Calu3 (cell line): ENCODE results near the gene LZTS3. TPM values are rescaled to one million over a fixed set of nuclear protein-coding genes. Genes with fewer than 3 reads are reported as not detected.
A peak's percentile ranks its signal among the peaks of the same experiment; 100 is the strongest.

Source experiments
- BruUV-seq: library from RNA; stranded (reverse); fragments of 400-500 nt; replicated peaks from 2 replicates; lab custom pipeline; 2021; lab: Mats Ljungman, UMichigan
- CTCF ChIA-PET: fragments of 300-600 bp; sonication (Branson Sonifier 250); formaldehyde crosslinking; loops from one replicate; lab custom pipeline; 2022; ENCODE audit warnings: antibody characterized with exemption; lab: Charles Lee
- DNase-seq: peaks from one replicate; pipeline ENCODE4 v3.0.0; 2022
- H3K27ac Mint-ChIP-seq: one replicate; pipeline ENCODE4 v1.8.0; 2022; ENCODE audit warnings: mixed read lengths; ENCODE audit not compliant: unreplicated experiment
- H3K27me3 Mint-ChIP-seq: one replicate; pipeline ENCODE4 v1.8.0; 2022; ENCODE audit warnings: mixed read lengths; ENCODE audit not compliant: unreplicated experiment
- H3K36me3 Mint-ChIP-seq: one replicate; pipeline ENCODE4 v1.8.0; 2022; ENCODE audit warnings: mild to moderate bottlenecking, moderate library complexity, mixed read lengths; ENCODE audit not compliant: insufficient read depth, unreplicated experiment
- H3K4me1 Mint-ChIP-seq: one replicate; pipeline ENCODE4 v1.8.0; 2022; ENCODE audit warnings: mild to moderate bottlenecking, low read depth, mixed read lengths; ENCODE audit not compliant: unreplicated experiment
- H3K4me3 Mint-ChIP-seq: one replicate; pipeline ENCODE4 v1.8.0; 2022; ENCODE audit warnings: mild to moderate bottlenecking, low read depth, moderate library complexity, mixed read lengths; ENCODE audit not compliant: unreplicated experiment
- H3K9me3 Mint-ChIP-seq: one replicate; pipeline ENCODE4 v1.8.0; 2022; ENCODE audit warnings: low read depth, mixed read lengths; ENCODE audit not compliant: unreplicated experiment
- CTCF ChIP-seq: fragments of 200-600 bp; IDR thresholded peaks from one replicate; pipeline ENCODE4 v1.8.0; 2022; ENCODE audit warnings: antibody characterized with exemption; ENCODE audit not compliant: unreplicated experiment
- intact Hi-C: fragments of 100-400 bp; cut with micrococcal nuclease; formaldehyde crosslinking; loops from one replicate; pipeline ENCODE4 v1.10.0; 2022; ENCODE audit not compliant: unreplicated experiment
- total RNA-seq: library from RNA; stranded (reverse); gene quantifications from 2 replicates; pipeline ENCODE4 v1.2.3, GENCODE V29; 2022

LZTS3 gene
- total RNA-seq, 1 experiment from 2014 or later = 10.4 TPM

- H3K4me1 Mint-ChIP-seq = no peaks in the 10 kb centered on the region
- H3K9me3 Mint-ChIP-seq = no peaks in the 10 kb centered on the region
- no peak overlapping the region for H3K4me3 Mint-ChIP-seq
- intact Hi-C loops = no loop called here
- H3K36me3 Mint-ChIP-seq = peaks cover 34% of the 10 kb centered on the region
- no peak for TF ChIP-seq CTCF
- CTCF ChIA-PET = no interaction called here
- BruUV-seq = no TSS peak
- no peaks in the 10 kb centered on the region for H3K27me3 Mint-ChIP-seq
- no peak for DNase-seq
- no peak overlapping the region for H3K27ac Mint-ChIP-seq
These were observed 39.9 kb upstream of the LZTS3 start for GRCh38 chr20:3213226-3213625.

DNA sequence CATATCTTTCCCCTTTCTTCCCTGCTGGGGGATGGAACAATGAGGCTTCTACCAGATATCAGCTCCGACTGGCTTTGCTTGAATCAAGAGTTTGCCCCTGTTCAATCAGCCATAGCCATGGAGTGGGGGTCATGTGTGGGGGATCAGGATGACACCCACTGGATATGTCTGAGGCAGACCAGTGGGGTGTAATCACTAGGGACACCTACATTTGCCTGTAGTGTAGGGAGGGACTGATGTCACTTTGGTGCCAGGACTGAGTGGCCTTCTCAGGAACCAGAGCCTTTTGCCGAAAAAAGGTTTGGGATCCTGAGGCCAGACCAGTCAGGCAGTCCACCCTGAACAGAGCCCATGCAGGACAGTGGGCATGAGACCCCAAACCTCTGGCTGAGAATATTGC lies 37.0 kb upstream of the LZTS3 start:
- peak overlapping the region; percentile 97 for H3K4me3 Mint-ChIP-seq
- TF ChIP-seq CTCF = no peak
- no peaks in the 10 kb centered on the region for H3K9me3 Mint-ChIP-seq
- H3K36me3 Mint-ChIP-seq = peaks cover 30% of the 10 kb centered on the region
- no peak for DNase-seq
- peak overlapping the region; percentile 96 for H3K27ac Mint-ChIP-seq
- intact Hi-C loops = no loop called here
- H3K27me3 Mint-ChIP-seq = no peaks in the 10 kb centered on the region
- CTCF ChIA-PET = no interaction called here
- TSS peak; percentile 45 for BruUV-seq
- H3K4me1 Mint-ChIP-seq = no peaks in the 10 kb centered on the region

DNA sequence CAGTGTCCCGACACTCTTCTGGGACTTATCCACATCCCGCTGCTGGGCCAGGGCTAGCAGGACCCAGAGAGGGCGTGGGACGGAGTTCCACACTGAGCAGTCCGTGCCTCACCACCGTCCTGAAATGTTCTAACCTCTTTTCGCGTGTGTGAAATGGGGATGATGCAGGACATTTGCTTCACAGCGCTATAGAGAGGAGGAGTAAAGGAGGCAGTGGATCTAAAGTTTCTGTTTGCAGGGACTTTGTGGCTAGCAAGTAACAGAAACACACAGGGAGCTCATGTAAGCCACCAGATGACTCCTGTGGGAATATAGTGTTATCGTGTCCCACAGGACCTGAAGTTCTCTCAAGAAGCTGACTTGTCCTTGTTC lies 36.6 kb upstream of the LZTS3 start:
- CTCF ChIA-PET = no interaction called here
- intact Hi-C loops = no loop called here
- no peak for TF ChIP-seq CTCF
- Mint-ChIP-seq H3K4me1 (no peaks in the 10 kb centered on the region), H3K9me3 (no peaks in the 10 kb centered on the region), H3K27me3 (no peaks in the 10 kb centered on the region), H3K36me3 (peaks cover 30% of the 10 kb centered on the region), H3K4me3 (peak overlapping the region; percentile 97), H3K27ac (peak overlapping the region; percentile 96)
- DNase-seq = no peak
- BruUV-seq = no TSS peak

GRCh38 chr20:3209257-3209945 lies 36.1 kb upstream of the LZTS3 start, which contains the start of gene ITPA:
Gene ITPA (plus strand): TSS chr20:3209498. CDS start chr20:3209552, 54 bp downstream.
- no peaks in the 10 kb centered on the region for H3K9me3 Mint-ChIP-seq
- no TSS peak for BruUV-seq
- H3K4me1 Mint-ChIP-seq = no peaks in the 10 kb centered on the region
- TF ChIP-seq CTCF = no peak
- peaks cover 35% of the 10 kb centered on the region for H3K36me3 Mint-ChIP-seq
- peak; percentile 48 for DNase-seq
- intact Hi-C loops = no loop called here
- H3K27me3 Mint-ChIP-seq = no peaks in the 10 kb centered on the region
- CTCF ChIA-PET = interaction anchor here (0.6 kb wide), 1 partner anchor 10 kb away, joined by 4 read pairs; no protein-coding TSS in a partner anchor
- H3K4me3 Mint-ChIP-seq = peak within 1 kb of the TSS; percentile 97
- peak within 1 kb of the TSS; percentile 96 for H3K27ac Mint-ChIP-seq
